HepG2 (cell line): ENCODE results near the gene ACAN. TPM values are rescaled to one million over a fixed set of nuclear protein-coding genes. Genes with fewer than 3 reads are reported as not detected.
A peak's percentile ranks its signal among the peaks of the same experiment; 100 is the strongest.

Experiments used
- ATAC-seq: fragments of 200-7000 bp; cut with Tn5 transposase; 3 replicates; pipeline ENCODE4 v1.9.1; 2020; ENCODE audit warnings: mild to moderate bottlenecking, moderate library complexity
- BruUV-seq: library from RNA; stranded (reverse); fragments of 400-500 nt; replicated peaks from 2 replicates; lab custom pipeline; 2021; lab: Mats Ljungman, UMichigan
- CTCF ChIA-PET: fragments of 300-600 bp; formaldehyde crosslinking; extraction: SDS; loops from one replicate; lab custom pipeline; 2021; ENCODE audit warnings: low total read pairs, inconsistent platforms, low intra/inter-chr PET ratio; lab: Yijun Ruan, JAX
- POLR2A ChIA-PET: fragments of 350-600 bp; sonication (Branson Sonifier 250); formaldehyde crosslinking; loops from one replicate; lab custom pipeline; 2020; ENCODE audit warnings: antibody characterized with exemption, inconsistent platforms; lab: Yijun Ruan, JAX
- DNase-seq: peaks from one replicate; pipeline ENCODE4 v3.0.0-alpha.2; 2015; ENCODE audit warnings: low spot score
- FAIRE-seq: peaks from 3 replicates; lab custom pipeline; 2011; peaks lifted over from hg19 to GRCh38; lab: Jason Lieb, UNC
- H2AFZ ChIP-seq: one replicate; pipeline ENCODE4 v1.6.1; 2011; ENCODE audit warnings: low read length, inconsistent platforms
- H3K27ac ChIP-seq: fragments of 300-600 bp; 3 replicates; pipeline ENCODE4 v1.8.0; 2011; ENCODE audit warnings: mixed run types, mild to moderate bottlenecking, mixed read lengths, low read length, inconsistent platforms; ENCODE audit not compliant: insufficient read depth; ENCODE audit errors: extremely low read length
- H3K27me3 ChIP-seq, 2 experiments: fragments of 200-600 bp in 1 of 2; 2 replicates in 1 of 2; 3 replicates in 1 of 2; pipeline versions ENCODE4 v1.6.0 to v1.8.0; 2011; ENCODE audit warnings: low read length in 2 of 2, mild to moderate bottlenecking in 2 of 2, moderate library complexity in 2 of 2, inconsistent platforms in 1 of 2; ENCODE audit not compliant: insufficient read depth in 2 of 2, control insufficient read depth in 1 of 2
- H3K36me3 ChIP-seq, 2 experiments: fragments of 200-600 bp in 1 of 2; replicated peaks in 1 of 2; 2 replicates in 1 of 2; 3 replicates in 1 of 2; pipeline versions ENCODE4 v1.5.1 to v1.8.0; 2011; ENCODE audit warnings: low read length in 2 of 2, inconsistent platforms in 1 of 2; ENCODE audit not compliant: insufficient read depth in 2 of 2, control insufficient read depth in 1 of 2
- H3K4me1 ChIP-seq: 2 replicates; pipeline ENCODE4 v1.5.1; 2012; ENCODE audit warnings: low read length, inconsistent platforms; ENCODE audit not compliant: insufficient read depth
- H3K4me2 ChIP-seq: 2 replicates; pipeline ENCODE4 v1.6.0; 2011; ENCODE audit warnings: low read depth, low read length, inconsistent platforms
- H3K4me3 ChIP-seq, 3 experiments: fragments of 200-600 bp in 1 of 3; sonication (generic), shearing (Covaris generic) in 1 of 3; replicated peaks in 1 of 3; 2 replicates each; pipeline ENCODE4 v1.5.1; 2011 to 2016; ENCODE audit warnings: low read length in 3 of 3, inconsistent platforms in 2 of 3, low read depth in 2 of 3, mild to moderate bottlenecking in 2 of 3, control low read depth in 1 of 3, mixed read lengths in 1 of 3; ENCODE audit not compliant: insufficient read depth in 1 of 3
- H3K79me2 ChIP-seq: one replicate; pipeline ENCODE4 v1.6.1; 2011; ENCODE audit warnings: low read length, inconsistent platforms; ENCODE audit not compliant: insufficient read depth
- H3K9ac ChIP-seq: 2 replicates; pipeline ENCODE4 v1.6.0; 2011; ENCODE audit warnings: mild to moderate bottlenecking, low read depth, low read length, inconsistent platforms; ENCODE audit not compliant: insufficient read depth
- H3K9me3 ChIP-seq: 2 replicates; pipeline ENCODE4 v1.5.1; 2012; ENCODE audit warnings: mild to moderate bottlenecking, low read length
- H4K20me1 ChIP-seq: 2 replicates; pipeline ENCODE4 v1.6.0; 2011; ENCODE audit warnings: inconsistent platforms, mild to moderate bottlenecking, low read length, moderate library complexity; ENCODE audit not compliant: insufficient read depth
- FOSL2 ChIP-seq: sonication (generic); formaldehyde crosslinking; IDR thresholded peaks from 2 replicates; pipeline ENCODE4 v1.4.0; 2020; ENCODE audit warnings: missing genetic modification reagents
- ZNF143 ChIP-seq: sonication (generic); formaldehyde crosslinking; IDR thresholded peaks from 2 replicates; pipeline ENCODE4 v1.4.0; 2020; ENCODE audit warnings: missing genetic modification reagents
- WGBS: methylation state at CpG from one replicate; pipeline ENCODE4 v1.1.6; 2017; ENCODE audit warnings: low lambda C conversion rate; 5-methylcytosine and 5-hydroxymethylcytosine counted together
- in situ Hi-C: cut with HindIII; loops from 2 replicates; pipeline ENCODE4 v1.10.0; 2017; ENCODE audit warnings: low pct_unique_long_range_greater_than_20kb; ENCODE audit not compliant: extremely low pct_ligation_motif_present
- intact Hi-C: fragments of 100-400 bp; cut with micrococcal nuclease; formaldehyde crosslinking; loops from one replicate; pipeline ENCODE4 v1.10.0; 2022; ENCODE audit not compliant: unreplicated experiment
- polyA plus RNA-seq, 8 experiments: library from polyadenylated mRNA; depleted of rRNA in 3 of 8; stranded (reverse) in 7 of 8; unstranded in 1 of 8; fragments of >200 nt; fragmentation: Illumina TruSeq in 4 of 8; extraction: Trizol in 4 of 8; gene quantifications; 2 replicates each; pipeline versions ENCODE4 v1.2.1 to v1.2.3, GENCODE V29; 2011 to 2016; ENCODE audit warnings: low read depth in 4 of 8, missing spikeins in 1 of 8, mixed read lengths in 1 of 8; ENCODE audit not compliant: insufficient read depth in 1 of 8
- total RNA-seq, 5 experiments: library from RNA; depleted of rRNA; stranded (reverse); fragments of >200 nt; fragmentation: Illumina TruSeq; extraction: Trizol; gene quantifications; 2 replicates each; pipeline ENCODE4 v1.2.3, GENCODE V29; 2016; ENCODE audit warnings: low read depth in 1 of 5
- TF ChIP-seq, protein P1 (sequence below): sonication (generic); formaldehyde crosslinking; IDR thresholded peaks from 2 replicates; pipeline ENCODE4 v1.4.0; 2020; ENCODE audit warnings: missing genetic modification reagents
- TF ChIP-seq, protein P2 (sequence below): sonication (generic); formaldehyde crosslinking; IDR thresholded peaks from 2 replicates; pipeline ENCODE4 v1.4.0; 2020; ENCODE audit warnings: missing genetic modification reagents
- TF ChIP-seq, protein P3 (sequence below): sonication (generic); formaldehyde crosslinking; IDR thresholded peaks from 2 replicates; pipeline ENCODE4 v1.5.0; 2020; ENCODE audit warnings: mild to moderate bottlenecking, missing genetic modification reagents, moderate library complexity

The ACAN gene
- total and polyA plus RNA-seq, 2 of the 13 experiments (the other 11 are each of a cell fraction or from before 2014, with no cell fraction given), result not detected

DNA sequence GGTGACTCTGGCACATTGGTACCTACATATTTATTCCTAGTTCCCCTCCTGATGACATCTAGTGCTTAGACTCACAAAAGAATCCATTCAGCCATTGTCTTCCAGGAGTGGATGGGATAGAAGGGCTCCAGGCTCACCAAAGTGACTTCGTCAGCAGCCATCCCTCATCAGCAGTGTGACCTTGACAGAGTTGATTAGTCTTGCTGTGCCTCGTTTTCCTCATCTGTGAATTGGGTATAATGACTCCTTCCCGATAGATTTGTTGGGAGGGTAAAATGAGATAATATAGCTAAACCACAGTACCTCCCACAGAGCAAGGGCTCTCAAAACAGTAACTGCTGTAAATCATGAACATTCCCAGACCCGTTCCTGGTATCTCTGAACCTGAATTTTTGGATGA, 10.7 kb downstream of the ACAN start (continued):
- TF ChIP-seq, protein P1, sequence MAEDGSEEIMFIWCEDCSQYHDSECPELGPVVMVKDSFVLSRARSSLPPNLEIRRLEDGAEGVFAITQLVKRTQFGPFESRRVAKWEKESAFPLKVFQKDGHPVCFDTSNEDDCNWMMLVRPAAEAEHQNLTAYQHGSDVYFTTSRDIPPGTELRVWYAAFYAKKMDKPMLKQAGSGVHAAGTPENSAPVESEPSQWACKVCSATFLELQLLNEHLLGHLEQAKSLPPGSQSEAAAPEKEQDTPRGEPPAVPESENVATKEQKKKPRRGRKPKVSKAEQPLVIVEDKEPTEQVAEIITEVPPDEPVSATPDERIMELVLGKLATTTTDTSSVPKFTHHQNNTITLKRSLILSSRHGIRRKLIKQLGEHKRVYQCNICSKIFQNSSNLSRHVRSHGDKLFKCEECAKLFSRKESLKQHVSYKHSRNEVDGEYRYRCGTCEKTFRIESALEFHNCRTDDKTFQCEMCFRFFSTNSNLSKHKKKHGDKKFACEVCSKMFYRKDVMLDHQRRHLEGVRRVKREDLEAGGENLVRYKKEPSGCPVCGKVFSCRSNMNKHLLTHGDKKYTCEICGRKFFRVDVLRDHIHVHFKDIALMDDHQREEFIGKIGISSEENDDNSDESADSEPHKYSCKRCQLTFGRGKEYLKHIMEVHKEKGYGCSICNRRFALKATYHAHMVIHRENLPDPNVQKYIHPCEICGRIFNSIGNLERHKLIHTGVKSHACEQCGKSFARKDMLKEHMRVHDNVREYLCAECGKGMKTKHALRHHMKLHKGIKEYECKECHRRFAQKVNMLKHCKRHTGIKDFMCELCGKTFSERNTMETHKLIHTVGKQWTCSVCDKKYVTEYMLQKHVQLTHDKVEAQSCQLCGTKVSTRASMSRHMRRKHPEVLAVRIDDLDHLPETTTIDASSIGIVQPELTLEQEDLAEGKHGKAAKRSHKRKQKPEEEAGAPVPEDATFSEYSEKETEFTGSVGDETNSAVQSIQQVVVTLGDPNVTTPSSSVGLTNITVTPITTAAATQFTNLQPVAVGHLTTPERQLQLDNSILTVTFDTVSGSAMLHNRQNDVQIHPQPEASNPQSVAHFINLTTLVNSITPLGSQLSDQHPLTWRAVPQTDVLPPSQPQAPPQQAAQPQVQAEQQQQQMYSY (CRISPR knock-in tag), result no peak
- TF ChIP-seq, protein P2, sequence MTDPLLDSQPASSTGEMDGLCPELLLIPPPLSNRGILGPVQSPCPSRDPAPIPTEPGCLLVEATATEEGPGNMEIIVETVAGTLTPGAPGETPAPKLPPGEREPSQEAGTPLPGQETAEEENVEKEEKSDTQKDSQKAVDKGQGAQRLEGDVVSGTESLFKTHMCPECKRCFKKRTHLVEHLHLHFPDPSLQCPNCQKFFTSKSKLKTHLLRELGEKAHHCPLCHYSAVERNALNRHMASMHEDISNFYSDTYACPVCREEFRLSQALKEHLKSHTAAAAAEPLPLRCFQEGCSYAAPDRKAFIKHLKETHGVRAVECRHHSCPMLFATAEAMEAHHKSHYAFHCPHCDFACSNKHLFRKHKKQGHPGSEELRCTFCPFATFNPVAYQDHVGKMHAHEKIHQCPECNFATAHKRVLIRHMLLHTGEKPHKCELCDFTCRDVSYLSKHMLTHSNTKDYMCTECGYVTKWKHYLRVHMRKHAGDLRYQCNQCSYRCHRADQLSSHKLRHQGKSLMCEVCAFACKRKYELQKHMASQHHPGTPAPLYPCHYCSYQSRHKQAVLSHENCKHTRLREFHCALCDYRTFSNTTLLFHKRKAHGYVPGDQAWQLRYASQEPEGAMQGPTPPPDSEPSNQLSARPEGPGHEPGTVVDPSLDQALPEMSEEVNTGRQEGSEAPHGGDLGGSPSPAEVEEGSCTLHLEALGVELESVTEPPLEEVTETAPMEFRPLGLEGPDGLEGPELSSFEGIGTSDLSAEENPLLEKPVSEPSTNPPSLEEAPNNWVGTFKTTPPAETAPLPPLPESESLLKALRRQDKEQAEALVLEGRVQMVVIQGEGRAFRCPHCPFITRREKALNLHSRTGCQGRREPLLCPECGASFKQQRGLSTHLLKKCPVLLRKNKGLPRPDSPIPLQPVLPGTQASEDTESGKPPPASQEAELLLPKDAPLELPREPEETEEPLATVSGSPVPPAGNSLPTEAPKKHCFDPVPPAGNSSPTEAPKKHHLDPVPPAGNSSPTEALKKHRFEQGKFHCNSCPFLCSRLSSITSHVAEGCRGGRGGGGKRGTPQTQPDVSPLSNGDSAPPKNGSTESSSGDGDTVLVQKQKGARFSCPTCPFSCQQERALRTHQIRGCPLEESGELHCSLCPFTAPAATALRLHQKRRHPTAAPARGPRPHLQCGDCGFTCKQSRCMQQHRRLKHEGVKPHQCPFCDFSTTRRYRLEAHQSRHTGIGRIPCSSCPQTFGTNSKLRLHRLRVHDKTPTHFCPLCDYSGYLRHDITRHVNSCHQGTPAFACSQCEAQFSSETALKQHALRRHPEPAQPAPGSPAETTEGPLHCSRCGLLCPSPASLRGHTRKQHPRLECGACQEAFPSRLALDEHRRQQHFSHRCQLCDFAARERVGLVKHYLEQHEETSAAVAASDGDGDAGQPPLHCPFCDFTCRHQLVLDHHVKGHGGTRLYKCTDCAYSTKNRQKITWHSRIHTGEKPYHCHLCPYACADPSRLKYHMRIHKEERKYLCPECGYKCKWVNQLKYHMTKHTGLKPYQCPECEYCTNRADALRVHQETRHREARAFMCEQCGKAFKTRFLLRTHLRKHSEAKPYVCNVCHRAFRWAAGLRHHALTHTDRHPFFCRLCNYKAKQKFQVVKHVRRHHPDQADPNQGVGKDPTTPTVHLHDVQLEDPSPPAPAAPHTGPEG, result no peak

DNA sequence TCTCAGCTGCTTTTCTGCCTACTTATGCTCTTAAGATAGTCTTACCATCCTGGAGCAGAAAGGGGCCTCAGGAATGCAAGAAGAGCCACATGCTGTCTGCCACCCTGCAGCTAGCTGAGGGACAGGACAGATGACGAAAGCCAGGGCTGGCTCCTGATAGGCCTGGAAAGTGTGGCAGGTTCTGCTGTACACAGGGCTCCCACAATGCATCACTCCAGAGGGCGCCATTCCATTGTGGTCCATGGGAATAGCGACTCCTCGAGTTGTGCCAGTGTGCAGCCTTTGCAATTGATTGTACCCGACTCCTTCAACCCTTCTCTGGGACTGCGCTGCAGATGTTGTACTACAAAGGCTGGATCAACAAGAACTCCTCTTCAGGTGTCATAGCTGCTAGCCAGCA, 11.2 kb downstream of the ACAN start:
- H3K9ac ChIP-seq, result no peak overlapping the region
- BruUV-seq, result no TSS peak
- in situ Hi-C loops, result no loop called here
- no peak overlapping the region for H3K27ac ChIP-seq
- no peaks in the 10 kb centered on the region for H3K9me3 ChIP-seq
- ChIA-PET CTCF (no interaction called here), POLR2A (no interaction called here)
- no CpG with 5 or more reads among the region's 6 CpGs for WGBS
- H3K4me2 ChIP-seq, result no peak overlapping the region
- no peak for ATAC-seq
- FAIRE-seq, result no peak
- TF ChIP-seq ZNF143 (CRISPR knock-in tag) (peak; percentile 56; the same call in 1 of the 2 replicates), FOSL2 (CRISPR knock-in tag) (no peak)
- TF ChIP-seq, protein P3, sequence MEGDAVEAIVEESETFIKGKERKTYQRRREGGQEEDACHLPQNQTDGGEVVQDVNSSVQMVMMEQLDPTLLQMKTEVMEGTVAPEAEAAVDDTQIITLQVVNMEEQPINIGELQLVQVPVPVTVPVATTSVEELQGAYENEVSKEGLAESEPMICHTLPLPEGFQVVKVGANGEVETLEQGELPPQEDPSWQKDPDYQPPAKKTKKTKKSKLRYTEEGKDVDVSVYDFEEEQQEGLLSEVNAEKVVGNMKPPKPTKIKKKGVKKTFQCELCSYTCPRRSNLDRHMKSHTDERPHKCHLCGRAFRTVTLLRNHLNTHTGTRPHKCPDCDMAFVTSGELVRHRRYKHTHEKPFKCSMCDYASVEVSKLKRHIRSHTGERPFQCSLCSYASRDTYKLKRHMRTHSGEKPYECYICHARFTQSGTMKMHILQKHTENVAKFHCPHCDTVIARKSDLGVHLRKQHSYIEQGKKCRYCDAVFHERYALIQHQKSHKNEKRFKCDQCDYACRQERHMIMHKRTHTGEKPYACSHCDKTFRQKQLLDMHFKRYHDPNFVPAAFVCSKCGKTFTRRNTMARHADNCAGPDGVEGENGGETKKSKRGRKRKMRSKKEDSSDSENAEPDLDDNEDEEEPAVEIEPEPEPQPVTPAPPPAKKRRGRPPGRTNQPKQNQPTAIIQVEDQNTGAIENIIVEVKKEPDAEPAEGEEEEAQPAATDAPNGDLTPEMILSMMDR (CRISPR knock-in tag), result 0 out of 2 replicates have a peak, but pooled peaks have one; percentile 8
- no peak overlapping the region for H2AFZ ChIP-seq
- H3K4me1 ChIP-seq, result no peaks in the 10 kb centered on the region
- no peaks in the 10 kb centered on the region for H3K79me2 ChIP-seq
- no peak overlapping the region for H3K4me3 ChIP-seq
- H3K27me3 ChIP-seq, result peaks cover 1 to 10% of the 10 kb centered on the region in 2 experiments; a peak in 3 of 5 replicates
- no peaks in the 10 kb centered on the region for H4K20me1 ChIP-seq
- no peaks in the 10 kb centered on the region for H3K36me3 ChIP-seq
- DNase-seq, result no peak
- intact Hi-C loops, result no loop called here
